Skeletal muscle satellite cell (primary cell): ENCODE results near the gene ASIC2.

Experiments used
- H3K27me3 ChIP-seq: 2 replicates; pipeline ENCODE4 v1.7.0; 2013; ENCODE audit warnings: low read length; ENCODE audit not compliant: control insufficient read depth, insufficient read depth
- H3K36me3 ChIP-seq: 2 replicates; pipeline ENCODE4 v1.7.0; 2013; ENCODE audit warnings: mild to moderate bottlenecking, control low read depth, low read length; ENCODE audit not compliant: insufficient read depth
- H3K4me1 ChIP-seq: 2 replicates; pipeline ENCODE4 v1.7.0; 2013; ENCODE audit warnings: low read length; ENCODE audit not compliant: control insufficient read depth, insufficient read depth
- H3K4me2 ChIP-seq: 2 replicates; pipeline ENCODE4 v1.7.0; 2013; ENCODE audit warnings: mild to moderate bottlenecking, low read length
- H3K4me3 ChIP-seq: 2 replicates; pipeline ENCODE4 v1.7.0; 2013; ENCODE audit warnings: low read length
- H3K9ac ChIP-seq: 2 replicates; pipeline ENCODE4 v1.7.0; 2013; ENCODE audit warnings: mild to moderate bottlenecking, low read depth, low read length, moderate library complexity
- H3K9me3 ChIP-seq: replicated peaks from 2 replicates; pipeline ENCODE4 v1.7.0; 2013; ENCODE audit warnings: mild to moderate bottlenecking, control low read depth, low read length

Gene ASIC2

DNA sequence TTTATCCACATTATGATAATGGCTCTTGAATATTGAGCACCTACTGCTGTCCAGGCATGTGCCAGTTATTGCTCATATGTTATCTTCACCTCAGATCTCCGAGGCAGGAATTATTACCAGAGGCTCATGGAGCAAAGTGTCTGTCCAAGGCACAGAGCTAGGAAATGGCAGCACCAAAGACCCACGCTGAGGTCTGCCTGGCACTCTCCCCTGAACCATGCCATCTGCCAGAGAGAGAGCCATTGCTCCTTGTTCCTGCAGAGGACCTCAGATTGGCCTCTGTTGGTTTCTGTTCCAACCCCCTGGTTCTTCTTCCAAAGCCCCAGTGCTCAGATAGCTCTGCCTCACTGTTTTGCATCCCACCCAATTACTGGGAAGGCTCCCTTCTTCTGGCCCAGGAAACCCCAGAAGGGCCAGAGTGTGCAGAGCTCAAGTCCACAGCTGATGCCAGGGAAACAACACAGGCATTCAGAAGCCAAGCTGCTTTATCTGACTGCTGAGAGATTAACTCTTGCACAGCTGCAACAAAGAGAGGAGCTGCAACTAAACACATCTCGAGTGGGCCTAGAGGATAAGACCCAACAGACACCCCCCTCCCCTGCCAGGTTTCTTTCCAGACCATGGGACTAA, 5.9 kb downstream of the ASIC2 start:
- Histone ChIP-seq H3K4me2 (no peak overlapping the region), H3K4me3 (no peak overlapping the region), H3K27me3 (peaks cover 23% of the 10 kb centered on the region), H3K9ac (no peak overlapping the region), H3K4me1 (peaks cover 35% of the 10 kb centered on the region), H3K36me3 (no peaks in the 10 kb centered on the region), H3K9me3 (no peaks in the 10 kb centered on the region)

DNA sequence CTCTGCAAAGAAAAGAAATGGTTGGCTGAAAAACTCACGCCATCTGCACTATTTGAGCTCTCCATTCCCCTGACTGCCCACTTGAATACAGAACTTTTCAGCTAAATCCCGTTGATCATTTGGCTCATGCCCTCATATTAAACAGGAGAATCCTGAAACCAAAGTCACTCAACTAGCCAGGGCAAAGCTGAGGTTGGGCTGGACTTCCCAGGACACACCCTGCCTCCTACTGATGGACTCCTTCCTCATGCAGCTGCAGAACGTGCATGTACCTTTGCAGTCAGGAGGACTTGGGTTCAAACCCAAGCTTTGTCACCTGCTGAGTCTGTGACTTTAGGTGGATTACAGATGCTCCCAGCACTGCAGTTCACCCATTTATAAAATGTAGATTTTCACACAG, 7.7 kb downstream of the ASIC2 start:
- peaks cover 15% of the 10 kb centered on the region for H3K27me3 ChIP-seq
- H3K4me3 ChIP-seq: no peak overlapping the region
- H3K9ac ChIP-seq: no peak overlapping the region
- H3K36me3 ChIP-seq: no peaks in the 10 kb centered on the region
- H3K4me2 ChIP-seq: no peak overlapping the region
- H3K9me3 ChIP-seq: no peaks in the 10 kb centered on the region
- peaks cover 25% of the 10 kb centered on the region for H3K4me1 ChIP-seq

DNA sequence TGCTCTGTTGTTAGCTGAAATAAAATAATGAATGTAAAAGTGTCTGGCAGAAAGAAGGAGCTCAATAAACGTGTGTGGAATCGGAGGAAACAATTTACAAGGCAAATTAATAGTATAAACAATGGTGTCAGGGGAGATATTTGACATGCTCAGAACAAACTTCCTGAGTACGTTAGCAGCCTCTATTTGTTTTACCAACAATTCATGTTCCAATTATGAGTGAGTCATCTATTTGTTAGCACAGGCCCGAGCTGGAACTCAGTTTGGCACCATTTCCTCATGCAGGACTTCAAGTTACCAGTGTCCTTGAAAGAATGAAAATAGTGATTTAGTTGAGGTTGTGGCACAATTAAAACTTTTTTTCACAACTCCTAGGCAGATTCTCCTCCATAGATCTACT, 9.1 kb downstream of the ASIC2 start:
- H3K4me1 ChIP-seq: peaks cover 25% of the 10 kb centered on the region
- no peak overlapping the region for H3K4me3 ChIP-seq
- H3K9ac ChIP-seq: no peak overlapping the region
- no peaks in the 10 kb centered on the region for H3K36me3 ChIP-seq
- peaks cover 8% of the 10 kb centered on the region for H3K27me3 ChIP-seq
- H3K4me2 ChIP-seq: peak overlapping the region; percentile 6
- no peaks in the 10 kb centered on the region for H3K9me3 ChIP-seq

DNA sequence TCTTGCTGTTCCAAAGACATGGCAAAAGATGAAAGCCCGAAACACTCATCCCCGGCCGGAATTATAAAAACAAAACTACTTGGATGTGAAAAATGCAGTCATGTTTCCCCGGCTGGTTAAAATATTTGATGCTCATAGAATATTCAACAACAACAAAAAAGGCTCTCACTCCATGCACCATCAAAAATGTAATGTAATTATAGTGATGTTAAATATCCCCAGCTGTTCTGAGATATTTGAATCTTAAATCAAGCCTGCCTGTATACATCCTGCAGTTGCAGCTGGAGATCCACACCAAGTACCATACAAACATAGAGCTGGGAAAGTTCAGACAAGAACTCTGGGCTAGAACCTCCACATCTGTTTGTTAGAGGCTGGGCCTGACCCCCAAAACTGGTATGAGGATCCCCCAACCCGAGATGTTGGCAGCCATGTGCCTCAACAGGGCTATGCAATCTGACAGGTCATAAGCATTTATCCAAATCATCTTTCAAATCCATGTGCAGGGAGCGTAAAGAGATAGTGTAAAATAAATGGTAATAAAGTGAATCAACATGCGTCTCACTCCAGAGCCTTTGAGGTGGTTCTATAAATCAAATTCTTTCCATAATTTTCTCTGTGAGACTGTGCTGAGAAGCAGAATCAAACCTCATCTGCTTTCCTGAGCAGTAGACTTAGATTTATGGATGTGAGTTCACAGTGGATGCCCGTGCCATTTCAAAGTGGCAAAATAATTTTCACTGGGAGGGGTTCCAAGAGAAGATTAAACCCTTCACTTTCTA, 12.7 kb downstream of the ASIC2 start:
- no peak overlapping the region for H3K9ac ChIP-seq
- H3K4me1 ChIP-seq: peaks cover 28% of the 10 kb centered on the region
- H3K4me3 ChIP-seq: no peak overlapping the region
- H3K36me3 ChIP-seq: no peaks in the 10 kb centered on the region
- no peaks in the 10 kb centered on the region for H3K27me3 ChIP-seq
- H3K4me2 ChIP-seq: no peak overlapping the region
- no peaks in the 10 kb centered on the region for H3K9me3 ChIP-seq

DNA sequence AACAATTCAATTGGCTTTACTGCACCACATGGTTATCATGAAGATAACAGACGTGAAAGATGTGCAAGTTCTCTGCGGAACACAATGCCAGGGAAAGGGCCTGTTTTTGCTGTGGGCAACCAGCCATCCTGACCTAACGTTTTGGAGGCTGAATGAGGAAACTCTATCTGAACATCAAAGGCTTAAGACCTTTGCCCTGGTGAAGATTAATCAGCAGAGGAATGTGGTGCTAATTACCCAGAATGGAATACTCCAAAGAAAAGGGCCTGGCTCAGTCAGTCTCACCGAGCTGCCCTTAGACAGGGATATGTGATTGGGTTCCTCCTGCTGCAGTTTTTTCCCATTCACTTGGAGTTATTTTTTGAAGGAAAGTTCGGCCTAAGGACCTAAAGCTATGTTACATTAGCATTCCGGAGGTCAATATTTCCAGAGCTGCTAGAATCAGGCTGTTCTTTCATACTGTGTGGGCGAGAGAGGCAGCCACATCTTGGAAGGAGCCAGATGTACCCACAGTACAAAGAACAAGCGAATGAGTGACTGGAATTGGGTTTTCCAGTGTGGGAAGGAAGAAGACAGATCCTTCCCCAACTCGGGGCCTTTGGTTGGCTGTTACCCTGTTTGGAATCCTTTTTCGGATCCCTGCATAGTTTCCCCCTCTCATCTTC, 15.5 kb downstream of the ASIC2 start:
- no peaks in the 10 kb centered on the region for H3K27me3 ChIP-seq
- no peaks in the 10 kb centered on the region for H3K9me3 ChIP-seq
- peaks cover 11% of the 10 kb centered on the region for H3K4me1 ChIP-seq
- no peaks in the 10 kb centered on the region for H3K36me3 ChIP-seq
- peak overlapping the region; percentile 28 for H3K4me2 ChIP-seq
- no peak overlapping the region for H3K4me3 ChIP-seq
- H3K9ac ChIP-seq: no peak overlapping the region

DNA sequence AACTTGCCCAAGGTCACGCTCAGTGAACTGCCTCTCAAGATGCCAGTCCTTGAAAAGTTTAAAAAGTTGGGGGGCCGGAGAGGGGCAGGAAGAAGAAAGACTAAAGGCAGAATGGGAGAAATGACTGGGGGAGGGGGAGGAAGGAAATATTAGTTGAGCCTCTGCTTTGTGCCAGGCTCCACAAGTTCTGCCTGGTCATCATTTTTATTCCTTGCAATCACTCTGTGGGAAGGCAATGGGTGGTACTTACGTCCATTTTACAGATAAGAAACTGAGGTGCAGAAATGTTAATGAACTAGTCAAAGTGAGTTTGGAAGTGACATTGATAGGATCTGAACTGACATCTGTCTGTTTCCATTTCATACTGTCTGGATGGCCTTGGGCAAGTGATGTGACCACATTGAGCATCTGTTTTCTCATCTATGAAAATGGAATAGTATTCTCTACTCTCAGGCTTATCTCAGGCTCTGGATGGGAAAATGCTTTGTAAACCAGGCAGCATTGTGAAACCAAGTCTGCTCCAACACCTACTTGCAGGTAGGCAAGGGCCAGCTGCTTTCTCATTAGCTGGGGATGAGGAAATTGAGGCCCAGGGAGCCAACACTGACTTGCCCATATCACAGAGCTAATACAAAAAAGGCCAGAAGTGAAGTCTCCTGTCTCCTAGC, 19.2 kb downstream of the ASIC2 start:
- Histone ChIP-seq H3K9me3 (no peaks in the 10 kb centered on the region), H3K4me2 (no peak overlapping the region), H3K4me3 (no peak overlapping the region), H3K9ac (no peak overlapping the region), H3K27me3 (no peaks in the 10 kb centered on the region), H3K36me3 (no peaks in the 10 kb centered on the region), H3K4me1 (peaks cover 11% of the 10 kb centered on the region)

DNA sequence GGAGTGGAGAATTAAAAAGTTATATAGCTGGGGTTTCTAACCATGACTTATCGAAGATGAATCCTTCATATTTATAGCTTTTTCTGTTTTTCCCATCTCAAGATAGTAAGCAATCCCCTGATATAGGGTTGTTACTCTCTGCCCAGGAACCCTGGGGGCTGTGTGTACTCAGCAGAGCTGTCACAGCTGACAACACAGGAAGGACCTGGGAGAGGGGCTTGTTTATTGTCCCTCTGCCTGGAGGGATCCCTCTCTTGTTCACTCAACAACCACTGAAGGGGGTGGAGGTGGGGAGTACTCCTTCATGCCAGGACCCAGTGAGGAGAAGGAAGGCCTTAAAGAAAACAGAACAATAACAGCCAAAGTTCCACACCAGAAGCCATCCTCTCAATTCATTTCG, 19.8 kb downstream of the ASIC2 start:
- Histone ChIP-seq H3K36me3 (no peaks in the 10 kb centered on the region), H3K9me3 (no peaks in the 10 kb centered on the region), H3K9ac (no peak overlapping the region), H3K4me3 (no peak overlapping the region), H3K27me3 (no peaks in the 10 kb centered on the region), H3K4me2 (no peak overlapping the region), H3K4me1 (peaks cover 12% of the 10 kb centered on the region)

DNA sequence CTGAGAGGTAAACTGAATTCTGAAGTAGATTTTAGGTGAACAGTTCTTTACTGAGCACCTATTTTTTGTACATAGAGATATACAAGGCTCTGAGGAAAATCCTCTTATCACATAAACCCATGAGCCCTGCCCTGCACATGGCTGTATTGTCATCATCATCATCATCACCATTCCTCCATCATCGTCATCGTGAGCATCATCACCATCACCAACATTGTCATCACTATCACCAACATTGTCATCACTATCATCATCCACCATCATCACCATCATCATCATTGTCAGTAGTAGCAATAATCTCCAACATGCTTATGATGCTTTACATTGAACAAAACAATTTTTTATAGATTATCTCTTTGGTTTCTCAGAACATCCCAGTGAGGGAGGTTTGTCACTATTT, 20.7 kb downstream of the ASIC2 start:
- Histone ChIP-seq H3K9ac (no peak overlapping the region), H3K27me3 (no peaks in the 10 kb centered on the region), H3K9me3 (no peaks in the 10 kb centered on the region), H3K4me1 (peaks cover 13% of the 10 kb centered on the region), H3K36me3 (no peaks in the 10 kb centered on the region), H3K4me3 (no peak overlapping the region), H3K4me2 (no peak overlapping the region)

DNA sequence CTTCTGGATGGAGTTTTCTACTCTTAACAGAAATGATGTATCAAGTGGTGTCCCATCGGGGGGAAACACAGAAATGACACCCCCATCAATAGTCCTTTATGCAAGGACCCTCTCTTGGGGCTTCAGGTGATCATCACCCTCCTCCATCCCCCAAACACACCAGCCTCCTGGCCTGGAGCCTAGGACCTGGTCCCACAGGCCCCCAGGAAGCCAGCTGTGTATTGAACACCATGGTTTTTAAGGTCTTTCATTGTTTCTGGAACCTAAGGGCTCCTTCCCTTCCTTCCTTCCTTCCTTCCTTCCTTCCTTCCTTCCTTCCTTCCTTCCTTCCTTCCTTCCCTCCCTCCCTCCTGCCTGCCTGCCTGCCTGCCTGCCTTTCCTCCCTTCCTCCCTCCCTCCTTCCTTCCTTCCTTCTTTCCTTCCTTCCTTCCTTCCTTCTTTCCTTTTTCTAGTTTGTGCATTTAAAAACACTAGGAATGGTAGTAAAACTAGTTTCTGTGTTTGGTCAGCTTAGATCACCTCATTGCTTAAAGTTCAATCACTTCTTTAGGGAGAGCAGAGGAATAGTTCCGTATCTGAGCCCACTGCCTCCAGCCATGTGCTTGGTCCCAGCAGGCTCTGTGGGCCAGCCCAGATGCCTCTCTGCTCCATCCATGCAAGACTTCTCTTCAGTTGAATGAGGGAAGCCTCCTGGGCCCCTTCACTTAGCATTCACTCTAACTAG, 23.6 kb downstream of the ASIC2 start:
- Histone ChIP-seq H3K4me3 (no peak overlapping the region), H3K9me3 (no peaks in the 10 kb centered on the region), H3K27me3 (no peaks in the 10 kb centered on the region), H3K9ac (no peak overlapping the region), H3K4me1 (peaks cover 23% of the 10 kb centered on the region), H3K36me3 (no peaks in the 10 kb centered on the region), H3K4me2 (no peak overlapping the region)

DNA sequence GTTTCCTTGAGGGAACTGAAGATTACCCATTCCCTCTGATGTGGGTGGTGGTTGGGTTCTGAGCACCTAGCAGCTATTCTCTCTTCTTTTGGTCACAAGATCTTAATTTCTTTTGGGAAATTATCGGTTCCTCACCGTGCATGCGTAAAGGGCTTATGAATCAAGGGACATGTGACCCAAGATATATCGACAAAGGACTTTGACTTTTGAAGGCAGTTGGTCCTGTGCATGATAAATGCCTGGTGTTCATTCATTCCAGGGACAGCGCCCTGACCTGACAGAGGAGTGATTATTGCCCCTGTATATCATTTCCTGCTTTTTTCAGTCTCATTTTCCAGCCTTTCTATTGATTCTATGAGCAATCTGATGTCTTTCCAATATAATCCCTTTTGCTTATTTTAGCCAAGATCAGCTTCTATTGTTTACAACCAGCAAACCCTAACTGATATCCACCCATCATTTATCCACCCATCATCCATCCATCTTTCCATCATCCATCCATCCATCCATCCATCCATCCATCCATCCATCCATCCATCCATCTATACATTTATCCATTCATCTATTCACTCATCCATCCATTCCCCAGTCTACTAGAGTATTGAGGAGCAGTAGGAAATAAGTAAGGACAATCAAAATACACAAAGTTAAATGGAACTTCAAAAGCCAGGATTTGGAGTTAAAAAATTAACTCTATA, 25.1 kb downstream of the ASIC2 start:
- H3K4me3 ChIP-seq: peak overlapping the region; percentile 20
- no peak overlapping the region for H3K9ac ChIP-seq
- H3K9me3 ChIP-seq: no peaks in the 10 kb centered on the region
- no peaks in the 10 kb centered on the region for H3K27me3 ChIP-seq
- H3K36me3 ChIP-seq: no peaks in the 10 kb centered on the region
- peaks cover 23% of the 10 kb centered on the region for H3K4me1 ChIP-seq
- peak overlapping the region; percentile 65 for H3K4me2 ChIP-seq
